Peyer's patch (tissue), 4 donors: ENCODE measurements around the gene C11orf97.
A peak's percentile ranks its signal among the peaks of the same experiment; 100 is the strongest.

Experiments
- POLR2A ChIP-seq, 2 donors: fragments of 450-650 bp; IDR thresholded peaks; one replicate each; pipeline ENCODE4 v1.5.1; 2017; ENCODE audit warnings: antibody characterized with exemption in 2 of 2, mild to moderate bottlenecking in 2 of 2, moderate library complexity in 2 of 2
- TF ChIP-seq, protein P1 (sequence below), 6 experiments: fragments of 450-650 bp in 4 of 6; fragments of 200-600 bp in 2 of 6; sonication (generic) in 1 of 6; IDR thresholded peaks; one replicate each; pipeline ENCODE4 v1.5.1; 2017 to 2019; ENCODE audit warnings: antibody characterized with exemption in 6 of 6, mild to moderate bottlenecking in 3 of 6, moderate library complexity in 1 of 6

DNA sequence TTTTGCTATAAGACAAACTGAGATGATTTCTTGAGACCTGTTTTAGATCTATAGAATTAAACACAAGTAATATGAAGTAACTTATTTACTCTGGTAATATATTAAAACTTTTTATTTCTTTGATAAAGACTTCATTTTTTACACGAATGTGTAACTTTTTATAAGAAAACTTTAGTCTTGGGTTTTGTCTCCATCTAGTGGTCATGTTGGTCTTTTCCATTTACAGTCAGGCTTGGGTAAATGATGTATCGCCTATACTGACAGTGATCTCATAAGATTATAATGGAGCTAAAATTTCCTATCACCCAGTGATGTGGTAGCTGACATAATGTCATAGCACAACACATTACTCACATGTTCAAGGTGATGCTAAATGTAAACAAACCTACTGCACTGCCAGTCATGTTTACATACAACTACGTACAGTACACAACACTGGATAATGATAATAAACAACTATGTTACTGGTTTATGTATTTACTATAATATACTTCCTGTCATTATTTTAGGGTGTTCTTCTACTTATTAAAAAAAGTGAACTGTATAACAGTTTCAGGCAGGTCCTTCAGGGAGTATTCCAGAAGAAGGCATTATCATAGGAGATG, 7.5 kb upstream of the C11orf97 start:
- TF ChIP-seq, protein P1, sequence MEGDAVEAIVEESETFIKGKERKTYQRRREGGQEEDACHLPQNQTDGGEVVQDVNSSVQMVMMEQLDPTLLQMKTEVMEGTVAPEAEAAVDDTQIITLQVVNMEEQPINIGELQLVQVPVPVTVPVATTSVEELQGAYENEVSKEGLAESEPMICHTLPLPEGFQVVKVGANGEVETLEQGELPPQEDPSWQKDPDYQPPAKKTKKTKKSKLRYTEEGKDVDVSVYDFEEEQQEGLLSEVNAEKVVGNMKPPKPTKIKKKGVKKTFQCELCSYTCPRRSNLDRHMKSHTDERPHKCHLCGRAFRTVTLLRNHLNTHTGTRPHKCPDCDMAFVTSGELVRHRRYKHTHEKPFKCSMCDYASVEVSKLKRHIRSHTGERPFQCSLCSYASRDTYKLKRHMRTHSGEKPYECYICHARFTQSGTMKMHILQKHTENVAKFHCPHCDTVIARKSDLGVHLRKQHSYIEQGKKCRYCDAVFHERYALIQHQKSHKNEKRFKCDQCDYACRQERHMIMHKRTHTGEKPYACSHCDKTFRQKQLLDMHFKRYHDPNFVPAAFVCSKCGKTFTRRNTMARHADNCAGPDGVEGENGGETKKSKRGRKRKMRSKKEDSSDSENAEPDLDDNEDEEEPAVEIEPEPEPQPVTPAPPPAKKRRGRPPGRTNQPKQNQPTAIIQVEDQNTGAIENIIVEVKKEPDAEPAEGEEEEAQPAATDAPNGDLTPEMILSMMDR (IDR thresholded peaks at IDR 0.05) = peak; percentile 52 to 72 (median 66)
- TF ChIP-seq POLR2A (IDR thresholded peaks at IDR 0.05) = no peak
